LHCN-M2 (cell line): ENCODE results near the gene OR2C1. TPM values are rescaled to one million over a fixed set of nuclear protein-coding genes. Genes with fewer than 3 reads are reported as not detected.
A peak's percentile ranks its signal among the peaks of the same experiment; 100 is the strongest.

Experiments used
- DNase-seq: peaks from one replicate; pipeline ENCODE4 v3.0.0-alpha.2; 2012; ENCODE audit warnings: low read depth
- polyA plus RNA-seq: library from polyadenylated mRNA; unstranded; fragments of >200 nt; gene quantifications from one replicate; pipeline ENCODE4 v1.2.1, GENCODE V29; 2012; ENCODE audit warnings: missing spikeins
- total RNA-seq: library from RNA; depleted of rRNA; stranded (reverse); fragments of >200 nt; gene quantifications from 2 replicates; pipeline ENCODE4 v1.2.3, GENCODE V29; 2014; rRNA removed

Gene OR2C1
- 0.17 TPM in 1 of 2 replicates, not detected in the other for total RNA-seq
- 0.04 TPM for polyA plus RNA-seq

- DNase-seq = no peak
Measured at GRCh38 chr16:3355589-3355988, at the start of gene OR2C1. OR2C1 (plus strand) TSS chr16:3355889; CDS start chr16:3355941, 52 bp downstream.

- no peak for DNase-seq
Measured at GRCh38 chr16:3306078-3306477, 49.6 kb upstream of the OR2C1 start.

- DNase-seq = peak; percentile 6
Measured at GRCh38 chr16:3311496-3311895, 44.2 kb upstream of the OR2C1 start.

GRCh38 chr16:3317315-3317999 lies 38.2 kb upstream of the OR2C1 start:
- peak; percentile 18 for DNase-seq

GRCh38 chr16:3321816-3322215 lies 33.9 kb upstream of the OR2C1 start:
- DNase-seq = no peak

GRCh38 chr16:3327514-3327913 lies 28.2 kb upstream of the OR2C1 start:
- DNase-seq = no peak

- DNase-seq = no peak
Measured at GRCh38 chr16:3328104-3328503, 27.6 kb upstream of the OR2C1 start.

GRCh38 chr16:3328643-3329042 lies 27.0 kb upstream of the OR2C1 start:
- DNase-seq = no peak

- no peak for DNase-seq
Measured at GRCh38 chr16:3346041-3346440, 9.6 kb upstream of the OR2C1 start.

GRCh38 chr16:3347586-3347985 lies 8.1 kb upstream of the OR2C1 start:
- no peak for DNase-seq

- no peak for DNase-seq
Measured at GRCh38 chr16:3348547-3349167, 7.0 kb upstream of the OR2C1 start.

- DNase-seq = no peak
Measured at GRCh38 chr16:3349175-3349574, 6.5 kb upstream of the OR2C1 start.

- DNase-seq = no peak
Measured at GRCh38 chr16:3356118-3356517, 429 bp downstream of the OR2C1 start.

- peak; percentile 85 for DNase-seq
Measured at GRCh38 chr16:3358871-3359270, 3.2 kb downstream of the OR2C1 start.

GRCh38 chr16:3362931-3363330 lies 7.2 kb downstream of the OR2C1 start:
- peak; percentile 13 for DNase-seq

GRCh38 chr16:3363793-3364192 lies 8.1 kb downstream of the OR2C1 start:
- no peak for DNase-seq

GRCh38 chr16:3364774-3365427 lies 9.2 kb downstream of the OR2C1 start:
- peak; percentile 89 for DNase-seq

GRCh38 chr16:3369073-3369472 lies 13.4 kb downstream of the OR2C1 start:
- no peak for DNase-seq

- DNase-seq = no peak
Measured at GRCh38 chr16:3375680-3376079, 20.0 kb downstream of the OR2C1 start.

- DNase-seq = no peak
Measured at GRCh38 chr16:3377917-3378316, 22.2 kb downstream of the OR2C1 start.

GRCh38 chr16:3383045-3383448 lies 27.4 kb downstream of the OR2C1 start:
- DNase-seq = no peak

- no peak for DNase-seq
Measured at GRCh38 chr16:3388325-3388724, 32.6 kb downstream of the OR2C1 start.
